Measurements from ENCODE around the gene BCKDHB.

The BCKDHB gene

GRCh38 chr6:80304014-80304413, 197.5 kb downstream of the BCKDHB start:
- Histone ChIP-seq H3K79me2 (ENCODE audit: low read length) (no peaks in the 10 kb centered on the region), H3K4me1 (ENCODE audit: low read length) (no peaks in the 10 kb centered on the region), H2AFZ (ENCODE audit: low read length) (no peak overlapping the region), H3K4me3 (ENCODE audit: low read length) (no peak overlapping the region), H4K20me1 (ENCODE audit: insufficient read depth, low read length) (no peaks in the 10 kb centered on the region), H3K4me2 (ENCODE audit: low read depth, low read length) (no peak overlapping the region), H3K9ac (ENCODE audit: low read length) (no peak overlapping the region), H3F3A (ENCODE audit: insufficient read depth, low read length) (no peaks in the 10 kb centered on the region), H3K36me3 (replicated peaks; ENCODE audit: insufficient read depth, low read length) (no peaks in the 10 kb centered on the region), H3K27ac (ENCODE audit: low read length) (no peak overlapping the region), H3K9me2 (replicated peaks; ENCODE audit: insufficient read depth, low read length) (no peaks in the 10 kb centered on the region), H3K9me3 (replicated peaks; ENCODE audit: insufficient read depth, low read length) (no peaks in the 10 kb centered on the region), H3K27me3 (replicated peaks; ENCODE audit: insufficient read depth, low read length) (no peaks in the 10 kb centered on the region)
- no peak for DNase-seq
- TF ChIP-seq EZH2 (optimal IDR thresholded peaks at IDR 0.05; ENCODE audit: low read depth, low read length) (no peak), EZH2phosphoT487 (IDR thresholded peaks at IDR 0.05; ENCODE audit: low read length) (no peak), CTCF (IDR thresholded peaks at IDR 0.05; ENCODE audit: low read length) (no peak)

- H3K79me2 ChIP-seq (ENCODE audit: low read length): no peaks in the 10 kb centered on the region
- no peak overlapping the region for H3K4me2 ChIP-seq (ENCODE audit: low read depth, low read length)
- no peaks in the 10 kb centered on the region for H3K36me3 ChIP-seq (replicated peaks; ENCODE audit: insufficient read depth, low read length)
- H3K27me3 ChIP-seq (replicated peaks; ENCODE audit: insufficient read depth, low read length): no peaks in the 10 kb centered on the region
- no peak overlapping the region for H3K9ac ChIP-seq (ENCODE audit: low read length)
- no peaks in the 10 kb centered on the region for H3K9me2 ChIP-seq (replicated peaks; ENCODE audit: insufficient read depth, low read length)
- H3K27ac ChIP-seq (ENCODE audit: low read length): no peak overlapping the region
- TF ChIP-seq EZH2 (optimal IDR thresholded peaks at IDR 0.05; ENCODE audit: low read depth, low read length) (no peak), CTCF (IDR thresholded peaks at IDR 0.05; ENCODE audit: low read length) (no peak), EZH2phosphoT487 (IDR thresholded peaks at IDR 0.05; ENCODE audit: low read length) (no peak)
- H3K4me1 ChIP-seq (ENCODE audit: low read length): no peaks in the 10 kb centered on the region
- H3K4me3 ChIP-seq (ENCODE audit: low read length): no peak overlapping the region
- no peaks in the 10 kb centered on the region for H4K20me1 ChIP-seq (ENCODE audit: insufficient read depth, low read length)
- no peak for DNase-seq
- no peaks in the 10 kb centered on the region for H3K9me3 ChIP-seq (replicated peaks; ENCODE audit: insufficient read depth, low read length)
- H2AFZ ChIP-seq (ENCODE audit: low read length): no peak overlapping the region
- H3F3A ChIP-seq (ENCODE audit: insufficient read depth, low read length): no peaks in the 10 kb centered on the region
Measured at GRCh38 chr6:80314531-80314930, 208.1 kb downstream of the BCKDHB start.

GRCh38 chr6:80316686-80317231, 210.3 kb downstream of the BCKDHB start:
- Histone ChIP-seq H4K20me1 (ENCODE audit: insufficient read depth, low read length) (no peaks in the 10 kb centered on the region), H3K27ac (ENCODE audit: low read length) (no peak overlapping the region), H3K4me1 (ENCODE audit: low read length) (no peaks in the 10 kb centered on the region), H3K4me2 (ENCODE audit: low read depth, low read length) (no peak overlapping the region), H3K79me2 (ENCODE audit: low read length) (no peaks in the 10 kb centered on the region), H3K36me3 (replicated peaks; ENCODE audit: insufficient read depth, low read length) (no peaks in the 10 kb centered on the region; the same call in 1 of the 2 replicates), H3K9ac (ENCODE audit: low read length) (no peak overlapping the region), H3K9me2 (replicated peaks; ENCODE audit: insufficient read depth, low read length) (no peaks in the 10 kb centered on the region), H3F3A (ENCODE audit: insufficient read depth, low read length) (no peaks in the 10 kb centered on the region), H3K9me3 (replicated peaks; ENCODE audit: insufficient read depth, low read length) (no peaks in the 10 kb centered on the region), H2AFZ (ENCODE audit: low read length) (no peak overlapping the region), H3K27me3 (replicated peaks; ENCODE audit: insufficient read depth, low read length) (no peaks in the 10 kb centered on the region), H3K4me3 (ENCODE audit: low read length) (no peak overlapping the region)
- DNase-seq: no peak
- TF ChIP-seq EZH2 (optimal IDR thresholded peaks at IDR 0.05; ENCODE audit: low read depth, low read length) (no peak), CTCF (IDR thresholded peaks at IDR 0.05; ENCODE audit: low read length) (no peak), EZH2phosphoT487 (IDR thresholded peaks at IDR 0.05; ENCODE audit: low read length) (no peak)
